GM21526 (cell line): ENCODE data around the gene PLXNA4.

Experiments used
- ATAC-seq: cut with Tn5 transposase; IDR thresholded peaks from one replicate; pipeline ENCODE4 v1.9.1; 2021; ENCODE audit warnings: moderate library complexity; ENCODE audit not compliant: unreplicated experiment, low FRiP score

Gene PLXNA4

GRCh38 chr7:132113536-132114371, 462.5 kb downstream of the PLXNA4 start:
- ATAC-seq, result no peak

DNA sequence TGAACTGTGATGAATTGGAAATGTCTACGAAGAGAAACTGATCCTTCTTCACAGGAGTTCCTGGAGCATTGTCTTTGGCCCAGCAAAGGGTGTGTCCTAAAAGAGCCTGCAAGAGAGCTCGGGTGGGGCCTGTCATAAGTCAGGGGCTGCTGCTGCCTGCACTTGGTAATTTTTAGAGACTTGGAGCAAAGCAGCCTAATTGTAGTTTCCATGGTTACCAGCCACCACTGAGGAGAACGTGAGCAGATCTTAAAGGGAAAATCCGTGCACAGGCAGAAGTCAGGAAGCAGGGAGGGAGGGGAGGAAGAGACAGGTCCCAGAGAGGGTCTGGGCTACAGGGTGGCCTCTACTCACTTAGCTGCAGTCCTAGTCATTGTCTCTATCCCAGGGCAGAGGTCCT, 463.6 kb downstream of the PLXNA4 start:
- ATAC-seq, result no peak

GRCh38 chr7:132112106-132112505, 464.2 kb downstream of the PLXNA4 start:
- ATAC-seq, result no peak

- ATAC-seq, result no peak
Measured at GRCh38 chr7:132110692-132111091, 465.6 kb downstream of the PLXNA4 start.

DNA sequence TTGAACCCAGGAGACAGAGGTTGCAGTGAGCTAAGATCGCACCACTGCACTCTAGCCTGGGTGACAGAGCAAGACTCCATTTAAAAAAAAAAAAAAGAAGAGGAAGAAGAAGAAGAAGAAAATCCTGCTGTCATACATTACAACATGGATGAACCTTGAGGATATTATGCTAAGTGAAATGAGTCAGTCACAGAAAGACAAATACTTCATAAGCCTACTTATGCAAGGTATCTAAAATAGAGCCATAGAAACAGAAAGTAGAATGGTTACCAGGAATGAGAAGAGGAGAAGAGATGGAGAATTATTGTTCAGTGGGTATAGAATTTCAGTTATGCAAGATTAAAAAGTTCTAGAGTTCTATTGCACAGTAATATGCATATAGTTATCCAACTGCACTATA, 466.5 kb downstream of the PLXNA4 start:
- no peak for ATAC-seq

- no peak for ATAC-seq
Measured at GRCh38 chr7:132108563-132108962, 467.7 kb downstream of the PLXNA4 start.

DNA sequence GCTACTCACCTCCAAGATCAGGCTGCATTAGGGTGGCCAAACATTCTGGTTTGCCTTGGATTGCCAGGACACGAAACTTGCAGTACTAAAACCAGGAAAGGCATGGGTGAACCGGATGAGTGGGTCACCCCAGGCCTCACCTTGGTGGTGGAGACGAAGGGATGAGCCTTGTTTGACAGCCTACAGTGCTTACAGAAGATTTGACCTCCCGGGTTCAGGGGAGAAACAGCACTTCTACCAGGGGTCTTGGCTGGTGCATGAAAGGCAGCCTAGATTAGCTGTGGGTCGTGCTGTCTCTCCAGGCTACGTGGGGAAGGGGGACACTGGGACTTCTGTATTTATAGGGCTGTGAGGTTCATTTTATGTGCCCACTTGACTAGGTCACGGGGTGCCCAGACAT, 469.8 kb downstream of the PLXNA4 start:
- no peak for ATAC-seq

GRCh38 chr7:132105096-132105495, 471.2 kb downstream of the PLXNA4 start:
- ATAC-seq, result no peak

GRCh38 chr7:132103718-132104117, 472.6 kb downstream of the PLXNA4 start:
- no peak for ATAC-seq

GRCh38 chr7:132102942-132103341, 473.3 kb downstream of the PLXNA4 start:
- no peak for ATAC-seq

DNA sequence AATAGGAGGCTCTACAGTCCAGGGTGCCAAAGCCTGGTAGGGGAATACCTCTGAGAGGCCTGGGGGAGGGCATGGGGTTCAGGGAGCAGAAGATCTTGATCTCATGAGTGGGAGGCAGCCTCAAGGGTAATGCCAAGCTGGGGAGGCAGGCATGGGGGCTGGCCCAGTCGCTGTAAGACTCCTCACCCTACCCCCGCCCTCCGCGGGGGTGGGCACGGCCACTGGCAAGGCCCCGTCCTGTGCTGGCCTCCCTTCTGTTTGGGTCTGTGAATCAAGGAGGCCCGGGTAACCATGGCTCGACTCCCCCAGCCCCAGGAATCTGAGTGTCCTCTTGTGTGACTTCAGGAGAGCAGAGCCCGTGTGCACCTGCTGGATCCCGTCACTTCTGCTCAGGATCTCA, 473.9 kb downstream of the PLXNA4 start:
- no peak for ATAC-seq

DNA sequence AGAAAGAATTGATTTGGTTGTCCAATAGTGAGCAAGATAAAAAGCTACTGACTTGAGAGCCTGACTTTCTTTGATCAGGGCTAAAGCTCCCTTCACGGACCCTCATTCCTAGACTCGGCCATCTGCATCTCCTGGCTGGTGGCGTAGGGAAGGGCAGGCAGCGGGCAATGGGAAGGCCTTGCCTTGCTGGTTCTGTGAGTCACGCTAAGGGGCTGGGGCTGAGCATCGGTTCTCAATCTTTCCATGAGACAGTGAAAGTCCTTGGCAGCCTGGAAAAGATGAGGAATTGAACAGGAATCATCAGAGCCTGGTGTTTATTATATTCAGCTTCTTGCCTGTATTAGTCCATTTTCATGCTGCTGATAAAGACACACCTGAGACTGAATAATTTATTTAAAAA, 475.3 kb downstream of the PLXNA4 start:
- no peak for ATAC-seq

GRCh38 chr7:132100483-132100882, 475.8 kb downstream of the PLXNA4 start:
- no peak for ATAC-seq

- ATAC-seq, result no peak
Measured at GRCh38 chr7:132099163-132099562, 477.1 kb downstream of the PLXNA4 start.

DNA sequence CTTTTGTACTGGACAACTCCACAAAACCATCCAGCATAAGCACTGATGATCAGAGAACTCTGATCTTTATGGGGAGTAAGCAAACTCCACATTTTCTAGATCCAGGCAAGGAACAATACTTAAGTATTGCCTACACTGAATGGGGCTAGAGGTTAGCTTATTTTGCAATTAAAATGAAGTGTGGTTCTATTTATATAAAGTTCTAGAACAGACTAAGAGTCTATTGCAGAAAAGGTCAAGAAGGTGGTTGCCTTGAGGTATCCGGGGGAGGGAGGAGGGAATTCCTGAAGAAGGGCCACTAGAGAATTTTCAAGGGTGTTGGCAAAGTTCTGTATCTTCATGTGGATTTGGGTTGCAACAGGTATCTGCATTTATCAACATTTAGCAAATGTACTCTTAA, 477.9 kb downstream of the PLXNA4 start:
- ATAC-seq, result no peak

DNA sequence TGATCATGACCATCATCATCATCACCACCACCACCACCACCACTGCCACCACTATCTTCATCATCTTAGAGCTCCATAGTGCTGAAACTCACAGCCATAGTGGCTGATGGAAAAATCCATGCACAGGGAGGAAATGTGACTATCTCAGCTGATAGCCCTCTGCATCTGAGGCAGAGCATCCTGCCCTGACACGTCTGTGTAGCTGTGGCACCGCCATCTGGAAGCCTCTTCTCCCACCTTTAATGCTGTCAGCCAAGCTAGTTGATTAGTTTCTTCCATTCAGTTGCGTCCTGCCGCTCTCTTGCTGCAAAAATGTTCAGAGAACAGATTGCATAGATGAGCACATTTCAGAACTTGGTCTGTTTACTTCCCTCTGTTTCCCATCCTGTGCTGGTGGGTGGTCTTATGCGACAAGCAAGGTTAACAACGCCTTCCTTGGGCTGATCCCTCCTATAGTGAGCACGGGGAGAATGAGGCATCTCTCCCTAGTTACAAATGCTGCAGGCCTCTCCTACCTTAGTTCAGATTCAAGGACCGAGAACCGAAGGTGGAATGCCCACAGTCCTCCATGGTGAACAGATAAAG, 478.6 kb downstream of the PLXNA4 start:
- no peak for ATAC-seq

DNA sequence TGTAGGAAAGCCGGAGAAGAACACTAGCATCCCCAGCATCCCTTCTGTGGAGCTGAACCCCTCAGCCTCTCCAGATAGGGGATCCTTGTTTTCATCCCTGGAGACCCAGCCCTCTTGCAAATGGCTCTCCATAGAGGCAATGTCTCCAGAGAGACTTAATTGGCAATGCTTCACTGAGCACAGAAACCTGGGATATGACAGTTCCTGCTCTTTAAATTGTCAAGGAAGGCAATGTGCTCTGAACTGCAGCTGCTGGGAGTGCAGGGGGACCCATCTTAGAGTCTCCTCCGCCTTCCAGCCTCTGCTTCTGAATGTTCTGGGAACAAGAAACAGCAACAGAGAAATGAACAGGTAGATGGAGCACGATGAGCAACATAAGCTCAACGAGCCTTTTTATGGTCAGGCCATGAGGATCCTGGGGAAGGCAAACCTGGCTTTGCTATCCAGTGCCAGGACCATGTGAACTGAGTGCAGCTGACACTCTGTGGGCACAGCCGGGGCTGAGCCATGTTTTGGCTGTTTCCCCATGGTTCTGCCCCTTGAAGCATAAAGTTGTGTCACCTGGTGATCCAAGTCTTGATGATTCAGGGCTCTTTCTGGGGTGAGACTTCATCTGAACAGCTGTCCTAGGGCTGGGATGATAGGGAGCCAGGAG, 481.0 kb downstream of the PLXNA4 start:
- ATAC-seq, result no peak

DNA sequence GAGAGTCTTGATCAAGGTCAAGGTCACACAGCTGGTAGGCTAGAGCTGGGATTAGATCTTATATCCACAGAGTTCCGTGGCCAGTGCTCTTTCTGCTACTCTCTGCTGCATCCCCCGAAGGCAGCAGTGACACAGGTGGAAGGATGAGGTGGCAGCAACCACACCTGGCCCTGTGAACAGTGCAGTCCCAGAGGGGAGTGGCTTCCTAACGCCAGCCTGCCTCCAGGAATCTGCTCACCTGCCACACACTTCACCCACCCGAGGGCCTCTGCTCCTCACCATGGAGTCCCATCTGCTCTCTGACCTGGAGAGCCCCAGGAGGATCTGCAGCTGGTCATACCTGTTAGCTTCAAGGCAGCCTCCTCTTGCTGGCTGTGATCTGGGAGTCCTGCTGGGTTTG, 484.2 kb downstream of the PLXNA4 start:
- no peak for ATAC-seq

GRCh38 chr7:132091706-132092105, 484.6 kb downstream of the PLXNA4 start:
- no peak for ATAC-seq

GRCh38 chr7:132090444-132090843, 485.8 kb downstream of the PLXNA4 start:
- no peak for ATAC-seq

DNA sequence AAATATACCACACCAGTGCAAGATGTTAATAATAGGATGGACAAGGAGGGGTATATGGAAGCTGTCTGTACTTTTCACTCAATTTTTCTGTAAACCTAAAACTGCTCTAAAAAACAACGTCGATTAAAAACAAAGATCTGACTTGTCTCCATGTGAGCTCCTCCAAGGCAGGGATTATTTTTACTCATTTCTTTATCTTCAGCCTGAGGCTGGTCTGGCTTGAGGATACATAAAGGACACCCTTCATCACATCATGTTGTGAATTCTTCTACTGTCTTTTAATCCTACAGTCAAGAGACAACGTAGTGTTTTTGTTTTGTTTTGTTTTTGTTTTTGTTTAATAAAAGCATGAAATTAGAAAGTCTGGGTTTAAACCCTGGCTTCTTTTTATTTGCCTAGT, 486.9 kb downstream of the PLXNA4 start:
- no peak for ATAC-seq

- no peak for ATAC-seq
Measured at GRCh38 chr7:132087421-132087820, 488.8 kb downstream of the PLXNA4 start.
